ENCODE results near the gene NKD1.

The NKD1 gene

DNA sequence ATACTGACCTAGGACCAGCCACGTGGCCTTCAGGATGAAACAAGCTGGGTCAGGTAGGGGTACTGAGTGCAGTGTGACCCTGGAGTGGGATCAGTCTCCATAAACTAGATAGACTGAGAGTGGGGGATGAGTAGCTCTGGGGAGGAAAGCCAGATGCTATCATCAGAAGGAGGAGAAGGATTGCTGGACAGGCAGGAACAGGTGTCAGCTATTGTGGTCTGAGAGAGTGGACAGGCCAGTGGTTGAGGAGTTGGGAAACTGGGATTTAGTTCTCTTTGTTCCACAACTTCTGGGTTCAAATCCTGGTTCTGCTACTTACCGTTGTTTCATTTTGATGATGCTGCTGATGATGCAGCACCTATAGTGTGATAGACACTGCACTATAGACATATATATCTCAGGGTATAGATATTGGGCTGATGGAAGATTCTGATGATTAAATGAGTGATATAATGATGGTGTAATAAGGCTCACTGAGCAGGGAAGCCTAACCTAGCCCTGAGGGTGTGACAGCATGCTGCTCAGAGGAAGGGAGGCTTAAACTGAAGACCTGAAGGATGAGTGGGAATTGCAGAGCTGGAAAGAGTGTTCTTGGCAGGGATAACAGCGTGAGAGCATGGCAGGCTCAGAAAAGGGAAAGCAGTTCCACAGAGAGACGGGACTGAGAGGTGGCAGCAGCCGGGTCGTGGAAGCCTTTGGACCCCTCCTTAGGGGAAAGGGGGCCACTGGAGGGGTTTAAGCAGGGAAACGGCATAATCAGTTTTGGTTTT is 66.9 kb downstream of the NKD1 start:
- no peak for DNase-seq

DNA sequence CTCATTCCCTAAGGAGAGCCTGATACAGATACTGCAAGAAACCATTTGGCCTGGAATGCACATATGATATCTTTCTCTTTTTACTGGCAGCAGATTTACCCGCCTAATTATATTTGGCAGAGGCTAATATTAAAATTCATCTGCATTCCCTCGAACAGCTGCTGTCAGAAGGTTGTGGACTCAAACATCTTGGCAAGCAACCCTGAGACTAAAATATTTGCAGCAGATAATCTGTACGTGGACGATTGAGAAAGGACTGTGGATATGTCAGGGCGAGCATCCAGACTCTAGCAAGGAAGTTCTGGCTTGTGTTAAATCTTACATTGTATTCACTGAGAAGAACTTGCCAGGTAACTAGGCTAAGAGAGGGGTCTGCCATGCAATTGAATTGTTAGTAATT is 67.7 kb downstream of the NKD1 start:
- DNase-seq, result no peak

DNA sequence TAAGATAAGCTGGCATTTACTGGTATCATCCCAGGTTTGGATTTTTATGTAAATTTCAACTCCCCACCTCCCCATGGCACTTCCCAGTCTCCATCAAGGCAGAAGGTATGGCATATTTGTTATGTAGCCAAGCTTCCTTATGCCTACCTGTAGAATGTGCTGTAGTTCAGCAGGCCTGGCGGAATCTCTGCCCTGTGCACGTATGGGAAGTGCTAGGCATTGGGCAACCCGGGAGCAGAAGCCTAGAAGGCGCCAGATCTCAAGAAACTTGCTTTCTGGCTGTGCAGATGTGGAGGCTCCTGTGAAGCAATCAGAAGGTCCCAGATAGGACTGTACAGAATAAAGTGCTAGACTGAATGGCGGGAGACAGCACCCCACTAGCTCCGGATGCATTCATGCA is 68.2 kb downstream of the NKD1 start:
- no peak for DNase-seq

DNA sequence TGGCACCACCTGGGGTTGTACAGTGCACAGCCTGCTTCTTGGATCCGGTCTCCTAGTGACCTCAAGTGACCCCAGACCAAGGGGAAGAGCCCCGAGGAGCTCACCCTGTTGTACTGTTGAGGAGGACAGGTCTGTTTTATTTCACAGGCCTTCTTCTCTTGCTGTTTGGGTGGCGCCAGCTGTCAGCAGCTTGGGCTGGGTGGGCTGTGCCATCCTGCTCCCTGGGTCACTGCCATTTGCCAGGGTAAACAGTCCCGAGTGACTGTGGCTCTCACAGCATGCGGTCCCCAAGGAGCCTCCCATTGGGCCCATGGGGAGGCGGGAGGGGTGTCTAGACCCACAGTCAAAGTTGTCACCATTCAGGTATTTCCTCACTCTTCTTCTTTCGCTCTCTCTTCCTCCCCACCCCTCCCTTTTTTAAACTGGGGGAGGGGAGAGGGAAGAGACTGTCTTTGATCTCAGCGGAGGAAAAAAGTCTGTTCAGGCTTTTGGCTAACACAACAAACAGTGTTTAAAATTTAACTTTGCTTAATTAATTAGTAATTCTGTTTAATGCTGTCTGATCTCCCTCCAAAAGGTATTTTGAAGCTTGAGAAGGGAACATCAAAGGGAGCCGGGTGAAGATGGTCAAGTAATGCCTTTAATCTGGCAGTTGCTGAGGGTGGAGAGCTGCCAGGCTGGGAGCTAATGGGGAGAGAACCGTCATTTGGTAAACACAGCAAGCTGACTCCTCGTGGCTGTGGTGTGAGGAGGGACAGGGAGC is 68.9 kb downstream of the NKD1 start:
- no peak for DNase-seq

DNA sequence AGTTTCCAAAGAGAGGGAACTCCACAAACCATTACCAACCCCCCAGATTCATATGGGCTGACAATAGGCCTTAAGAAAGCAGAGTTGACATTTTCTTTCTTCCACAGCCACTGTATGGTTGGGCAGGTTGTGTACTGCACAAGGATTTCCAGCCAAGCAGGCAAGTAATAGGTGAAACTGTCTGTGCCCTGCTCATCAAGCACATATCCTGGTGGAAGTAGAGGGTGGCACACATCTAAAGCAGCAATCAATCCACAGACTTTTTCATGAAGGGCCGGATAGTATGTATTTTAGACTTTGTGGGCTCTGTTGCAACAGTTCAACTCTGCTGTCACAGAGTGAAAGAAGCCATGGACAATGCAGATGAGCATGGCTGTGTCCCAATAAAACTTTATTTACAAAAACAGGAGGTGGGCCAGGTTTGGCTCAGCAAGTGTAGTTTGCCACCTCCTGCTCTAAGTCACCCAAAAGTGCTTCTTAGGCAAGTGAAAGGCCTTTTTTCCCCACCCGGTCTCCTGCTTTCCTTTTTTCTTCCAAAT is 69.5 kb downstream of the NKD1 start:
- DNase-seq, result no peak

DNA sequence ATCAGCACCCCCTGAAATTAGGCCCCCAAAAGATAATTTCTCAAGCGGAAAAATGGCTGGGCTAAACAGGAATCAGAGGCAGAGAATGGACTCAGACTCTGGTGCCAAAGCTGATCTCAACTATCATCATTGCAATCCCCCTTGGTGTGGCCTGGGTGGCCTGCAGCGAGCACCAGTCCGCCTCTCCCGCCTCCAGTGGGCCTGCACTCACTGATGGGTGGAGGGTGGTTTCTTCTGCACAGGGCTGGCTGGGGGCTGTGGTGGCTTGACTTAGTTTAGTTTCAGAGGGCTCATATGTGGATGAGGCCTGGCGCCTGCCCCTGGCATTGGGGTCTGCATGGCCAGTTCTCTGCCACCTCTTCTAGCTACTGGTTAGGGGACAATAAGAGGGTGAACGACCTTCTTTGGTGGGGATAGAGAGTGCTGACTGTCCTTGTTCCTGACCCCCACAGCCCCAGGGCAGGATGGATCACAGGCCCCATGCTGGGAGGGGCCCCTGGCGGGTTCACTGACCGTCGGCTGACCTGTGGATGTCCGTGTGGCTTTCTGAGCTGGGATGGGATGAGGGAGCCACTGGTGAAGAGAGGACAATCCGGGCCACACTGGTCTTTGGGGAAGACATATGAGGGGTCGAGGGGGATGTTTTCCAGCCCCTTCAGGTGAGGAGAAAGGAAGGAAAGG is 70.2 kb downstream of the NKD1 start:
- DNase-seq, result no peak

DNA sequence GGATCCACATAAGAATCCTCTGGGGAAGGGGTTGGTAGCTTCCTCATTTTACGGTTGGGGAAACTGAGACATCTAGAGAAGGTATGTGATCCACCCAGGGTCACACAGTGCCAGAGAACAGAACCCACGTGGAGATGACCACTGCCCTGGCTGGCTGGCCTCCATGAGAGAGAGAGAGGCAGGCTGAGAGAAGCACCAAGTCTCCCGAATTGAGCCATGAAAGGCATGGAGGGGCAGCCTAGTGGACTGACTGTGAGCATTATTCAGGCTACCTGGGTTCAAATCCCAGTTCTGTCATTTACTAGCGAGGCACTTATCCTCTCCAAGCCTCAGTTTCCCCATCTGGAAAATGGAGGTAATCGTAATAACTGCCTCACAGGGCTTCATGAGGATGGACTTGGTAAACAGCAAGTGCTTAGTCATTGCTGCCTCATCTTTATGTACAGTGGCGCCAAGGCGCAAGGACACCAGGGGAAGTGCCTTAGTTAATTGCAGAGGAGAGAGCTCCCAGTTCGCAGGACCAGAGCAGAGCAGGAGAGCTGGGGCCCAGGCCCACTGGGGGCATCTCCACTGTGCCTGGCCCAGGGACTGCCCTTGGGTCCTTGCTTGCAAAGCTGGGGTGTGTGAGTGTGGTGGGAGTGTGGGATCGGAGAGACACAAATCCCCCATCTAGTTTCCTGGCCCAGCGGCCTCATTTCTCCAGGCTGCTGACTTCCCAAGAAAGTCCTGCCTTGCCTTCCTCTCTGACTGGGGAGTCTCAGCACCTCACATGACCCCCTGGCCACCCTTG is 71.7 kb downstream of the NKD1 start:
- DNase-seq, result no peak

DNA sequence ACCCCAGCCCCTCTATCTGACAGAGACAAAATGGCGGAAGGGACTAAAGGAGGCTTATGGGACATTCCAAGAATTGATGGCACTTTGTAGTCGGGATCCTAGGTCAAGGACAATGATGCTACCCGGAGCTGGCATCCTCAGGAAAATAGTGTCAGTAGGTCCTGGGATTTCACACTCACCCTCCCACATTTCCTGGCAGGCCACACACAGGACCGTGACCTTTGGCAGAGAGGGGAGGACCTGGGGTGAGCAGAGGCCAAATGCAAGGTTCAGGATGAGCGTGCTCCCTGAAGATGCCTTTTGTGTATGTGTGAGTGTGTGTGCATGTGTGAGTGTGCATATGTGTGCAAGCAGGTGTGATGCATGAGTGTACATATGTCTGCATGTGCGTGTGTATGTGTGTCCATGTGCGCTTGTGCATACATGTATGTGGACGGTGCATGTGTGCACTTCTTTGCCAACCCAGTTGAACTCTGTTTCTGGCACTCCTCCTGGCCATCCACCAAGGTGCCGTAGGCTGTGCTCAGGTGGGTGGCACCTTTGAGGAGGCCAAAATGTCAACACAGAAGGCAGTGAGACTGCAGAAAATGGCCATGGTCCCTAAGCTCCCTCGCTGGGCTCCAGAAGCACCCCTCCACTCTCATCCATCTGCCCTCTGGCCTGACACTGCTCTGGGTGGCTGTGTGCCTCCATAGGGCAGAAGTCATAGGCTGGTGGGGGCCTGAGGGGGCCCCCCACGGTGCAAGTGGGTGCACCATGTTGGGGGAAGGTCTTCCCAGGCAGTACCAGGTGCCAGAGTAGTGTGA is 72.7 kb downstream of the NKD1 start:
- no peak for DNase-seq

DNA sequence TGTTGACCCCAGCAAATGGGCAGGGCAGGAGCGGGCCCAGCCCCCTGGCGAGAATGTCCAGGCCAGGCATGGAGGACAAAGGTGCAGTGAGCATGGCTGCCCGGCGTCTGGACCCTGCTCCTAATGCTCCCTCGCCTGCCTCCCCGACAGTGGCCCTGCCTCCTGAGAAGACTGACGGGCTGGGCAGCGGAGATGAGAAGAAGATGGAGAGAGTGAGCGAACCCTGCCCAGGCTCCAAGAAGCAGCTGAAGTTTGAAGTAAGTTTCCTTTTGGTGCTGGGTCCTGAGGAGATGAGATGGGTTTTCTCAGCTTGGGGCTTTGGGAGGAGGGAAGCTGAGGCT is 73.2 kb downstream of the NKD1 start:
- DNase-seq, result no peak

DNA sequence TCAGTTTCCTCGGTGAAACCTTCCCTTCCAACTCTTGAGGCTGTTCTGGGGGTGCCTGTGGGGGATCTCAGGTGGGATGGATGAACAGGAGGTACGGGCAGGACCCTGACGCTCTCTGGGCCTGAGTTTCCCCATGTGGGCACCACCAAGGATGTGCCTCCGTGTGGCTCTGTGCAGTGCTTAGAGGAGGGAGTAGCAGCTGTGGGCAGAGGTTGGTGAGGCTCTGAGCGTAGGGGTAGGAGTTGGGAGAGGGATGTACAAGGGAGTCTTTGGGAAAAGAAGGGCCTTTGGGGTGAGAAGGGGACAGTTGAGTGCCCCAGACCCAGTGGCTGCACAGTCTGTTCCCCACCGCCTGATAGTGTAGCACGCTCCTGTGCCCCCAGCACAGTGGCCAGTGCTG is 73.8 kb downstream of the NKD1 start:
- no peak for DNase-seq

DNA sequence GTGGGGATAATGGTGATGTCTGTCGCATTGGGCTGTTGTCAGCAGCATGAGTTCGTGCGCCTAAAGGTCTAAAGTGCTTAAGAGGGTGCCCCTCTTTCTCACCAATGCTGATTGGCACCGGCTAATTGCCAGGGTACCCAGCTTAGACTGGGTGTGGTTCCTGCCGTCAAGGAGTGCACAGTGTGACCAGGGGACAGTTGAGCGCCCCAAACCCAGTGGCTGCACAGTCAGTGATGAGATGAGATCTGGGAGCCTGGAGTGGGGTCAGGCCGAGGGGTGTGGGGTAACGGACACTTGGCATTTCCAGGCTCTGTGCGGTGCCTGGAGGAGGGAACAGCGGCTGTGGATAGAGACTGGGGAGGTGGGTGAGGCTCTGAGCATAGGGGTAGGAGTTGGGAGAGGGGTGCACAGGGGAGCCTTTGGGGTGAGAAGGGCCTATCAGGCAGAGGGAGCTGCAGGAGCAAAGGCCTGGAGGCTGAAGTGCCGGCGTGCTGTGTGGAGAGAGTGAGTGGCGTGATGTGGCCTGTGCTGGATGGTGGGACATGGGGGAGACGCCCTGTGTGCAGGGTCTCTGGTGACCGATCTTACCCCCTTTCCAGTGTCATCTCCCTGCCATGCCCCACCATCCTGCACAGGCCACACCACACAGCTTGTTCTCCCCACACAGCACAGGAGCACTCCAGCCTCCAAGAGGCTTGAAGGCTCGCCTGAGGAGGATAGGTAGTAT is 74.6 kb downstream of the NKD1 start:
- DNase-seq, result no peak

DNA sequence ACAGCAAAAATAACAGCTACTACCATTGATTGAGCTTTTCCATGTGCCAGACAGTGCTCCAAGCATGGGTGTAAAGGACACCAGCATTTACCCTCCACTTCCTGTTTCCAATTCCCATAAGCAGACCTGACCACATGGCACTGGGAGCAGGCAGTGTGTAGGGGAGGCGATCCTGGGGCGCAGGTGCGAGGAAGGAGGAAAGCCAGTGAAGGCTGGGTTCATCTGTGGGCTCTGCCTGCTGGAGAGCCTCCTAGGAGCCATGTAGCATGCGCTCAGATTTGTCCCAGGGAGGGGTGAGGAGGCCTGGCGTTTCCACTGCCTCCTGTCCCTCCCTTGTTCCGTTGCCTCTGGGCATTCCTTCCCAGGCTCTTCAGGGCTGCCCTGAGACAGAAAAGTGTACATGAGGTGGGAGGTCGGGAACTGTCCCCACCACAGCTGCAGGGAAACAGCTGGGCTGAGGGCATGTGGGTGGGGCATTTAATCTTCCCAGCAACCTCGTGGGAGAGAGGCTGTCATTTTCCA is 76.3 kb downstream of the NKD1 start:
- no peak for DNase-seq

DNA sequence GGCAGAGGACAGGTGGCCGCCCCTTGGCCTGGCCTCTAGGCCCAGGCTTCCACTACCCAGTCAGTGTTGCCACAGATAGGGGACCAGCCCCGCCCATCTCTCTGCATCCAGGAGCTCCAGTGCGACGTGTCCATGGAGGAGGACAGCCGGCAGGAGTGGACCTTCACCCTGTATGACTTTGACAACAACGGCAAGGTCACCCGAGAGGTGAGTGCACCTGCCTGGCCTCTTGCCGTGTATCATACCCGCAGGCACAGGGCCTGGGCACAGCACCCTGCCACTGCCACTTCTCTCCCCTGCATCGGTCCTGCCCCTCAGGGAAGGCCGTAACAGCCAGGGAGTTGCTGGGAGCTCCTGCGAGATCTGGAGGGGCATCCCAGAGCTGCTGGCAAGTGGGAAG is 77.2 kb downstream of the NKD1 start:
- no peak for DNase-seq

DNA sequence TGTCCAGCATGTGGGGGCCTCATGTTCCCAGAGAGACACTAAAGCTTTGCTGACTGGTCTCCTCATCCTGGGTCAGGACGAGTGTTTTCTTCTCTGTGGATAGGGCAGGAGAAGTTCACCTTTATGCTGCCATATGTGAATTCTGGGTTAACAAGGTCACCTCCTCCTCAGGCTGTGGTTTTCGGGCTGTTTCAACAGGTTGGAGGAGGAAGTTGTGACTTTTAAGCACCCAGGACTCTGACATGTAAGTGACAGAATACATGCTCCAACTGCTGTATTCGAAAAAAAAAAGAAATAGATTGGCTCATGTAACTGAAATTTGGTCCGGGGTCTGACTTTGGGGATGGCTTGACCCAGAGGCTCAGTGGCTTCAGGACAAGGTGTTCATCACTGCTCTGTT is 78.7 kb downstream of the NKD1 start:
- no peak for DNase-seq

DNA sequence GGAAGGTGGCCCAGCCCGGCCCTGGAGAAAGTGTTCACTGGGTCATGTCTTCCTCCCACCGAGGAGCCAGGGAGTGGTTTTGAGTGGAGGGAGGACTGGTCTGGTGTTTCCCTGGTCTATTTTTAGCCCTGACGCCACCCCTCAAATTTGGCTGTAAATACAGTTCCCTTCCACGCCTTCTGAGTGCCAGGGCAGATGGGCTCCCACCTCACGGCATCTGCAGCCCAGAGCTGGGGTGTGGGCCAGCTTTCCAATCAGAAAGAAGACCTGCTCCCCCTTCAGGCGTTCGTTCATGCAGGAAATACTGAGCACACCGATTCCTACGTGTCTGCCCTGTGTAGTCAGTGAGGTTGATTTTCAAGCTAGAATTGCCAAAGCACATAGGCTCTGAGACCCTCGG is 79.2 kb downstream of the NKD1 start:
- DNase-seq, result peak; percentile 15

DNA sequence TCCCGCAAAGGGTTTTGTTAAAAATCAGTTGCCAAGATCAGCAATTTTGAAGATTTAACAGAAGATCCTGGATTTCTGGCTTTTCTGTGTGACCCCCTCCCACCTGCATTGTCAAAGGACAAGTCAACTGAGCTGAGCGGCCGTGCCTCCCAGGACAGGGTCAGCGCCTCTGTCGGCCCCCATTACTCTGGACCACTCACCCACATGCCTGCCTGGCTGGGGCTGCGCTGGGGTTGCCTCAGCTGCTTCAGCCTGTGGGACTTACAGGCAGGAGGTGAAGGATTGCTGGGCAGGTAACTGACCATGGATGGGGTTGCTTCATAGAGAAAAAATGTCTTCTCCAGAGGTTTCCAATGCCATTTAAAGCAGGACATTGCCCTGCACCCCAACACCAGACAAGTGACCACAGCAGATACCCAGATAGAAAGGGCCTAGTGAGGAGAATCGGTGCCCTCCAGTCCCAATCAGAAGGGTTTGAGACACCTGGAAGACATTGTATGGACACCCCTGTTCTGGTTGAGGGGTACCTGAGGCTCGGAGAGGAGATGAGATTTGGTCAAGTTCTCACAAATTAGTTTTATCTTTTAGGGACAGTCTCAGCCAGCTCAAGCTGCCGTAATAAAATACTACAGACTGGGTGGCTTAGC is 80.1 kb downstream of the NKD1 start:
- DNase-seq, result no peak

DNA sequence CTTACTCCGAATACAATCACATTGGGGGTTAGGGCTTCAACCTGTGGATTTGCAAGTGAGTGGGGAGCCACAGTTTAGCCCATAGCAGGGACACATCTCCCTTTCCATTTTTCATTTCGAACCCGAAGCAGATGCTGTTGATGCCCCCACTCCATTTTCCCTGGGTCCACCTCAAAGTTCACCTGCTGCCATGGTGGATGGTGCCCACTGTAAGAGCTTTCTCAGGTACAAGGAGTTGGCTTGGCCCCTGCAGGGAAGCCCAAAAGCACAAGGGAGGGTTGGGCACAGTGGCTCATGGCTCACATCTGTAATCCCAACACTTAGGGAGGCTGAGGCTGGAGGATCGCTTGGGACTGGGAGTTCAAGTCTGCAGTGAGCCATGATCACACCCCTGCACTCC is 81.1 kb downstream of the NKD1 start:
- DNase-seq, result no peak

DNA sequence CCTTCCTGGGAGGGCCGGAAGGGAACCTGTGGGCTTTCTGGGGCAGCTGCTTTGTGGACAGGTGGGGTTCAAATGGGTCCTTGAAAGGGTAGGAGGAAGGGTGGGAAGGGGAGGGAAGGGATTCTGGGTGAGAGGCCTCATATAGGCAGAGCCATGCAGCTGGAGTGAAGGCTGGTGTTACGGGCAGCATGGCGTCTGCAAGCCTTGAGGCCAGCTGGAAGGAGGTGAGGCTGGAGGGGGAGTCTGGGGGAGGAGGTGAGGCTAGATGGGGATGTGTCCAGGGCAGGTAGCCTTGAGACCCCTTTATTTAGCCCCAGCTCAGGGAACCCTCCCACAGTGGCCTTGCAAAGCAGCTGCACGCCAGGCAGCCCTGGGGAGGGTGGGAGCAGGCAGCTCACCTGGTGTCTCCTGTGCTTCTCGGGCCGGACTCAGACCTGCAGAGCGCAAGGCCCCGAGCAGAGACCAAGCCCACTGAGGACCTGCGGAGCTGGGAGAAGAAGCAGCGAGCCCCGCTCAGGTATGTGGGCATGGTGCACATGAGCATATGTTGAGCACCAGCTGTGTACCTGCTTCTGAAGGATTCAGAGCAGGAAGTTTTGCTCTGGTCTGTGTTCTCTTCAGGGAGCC is 82.3 kb downstream of the NKD1 start:
- DNase-seq, result no peak

DNA sequence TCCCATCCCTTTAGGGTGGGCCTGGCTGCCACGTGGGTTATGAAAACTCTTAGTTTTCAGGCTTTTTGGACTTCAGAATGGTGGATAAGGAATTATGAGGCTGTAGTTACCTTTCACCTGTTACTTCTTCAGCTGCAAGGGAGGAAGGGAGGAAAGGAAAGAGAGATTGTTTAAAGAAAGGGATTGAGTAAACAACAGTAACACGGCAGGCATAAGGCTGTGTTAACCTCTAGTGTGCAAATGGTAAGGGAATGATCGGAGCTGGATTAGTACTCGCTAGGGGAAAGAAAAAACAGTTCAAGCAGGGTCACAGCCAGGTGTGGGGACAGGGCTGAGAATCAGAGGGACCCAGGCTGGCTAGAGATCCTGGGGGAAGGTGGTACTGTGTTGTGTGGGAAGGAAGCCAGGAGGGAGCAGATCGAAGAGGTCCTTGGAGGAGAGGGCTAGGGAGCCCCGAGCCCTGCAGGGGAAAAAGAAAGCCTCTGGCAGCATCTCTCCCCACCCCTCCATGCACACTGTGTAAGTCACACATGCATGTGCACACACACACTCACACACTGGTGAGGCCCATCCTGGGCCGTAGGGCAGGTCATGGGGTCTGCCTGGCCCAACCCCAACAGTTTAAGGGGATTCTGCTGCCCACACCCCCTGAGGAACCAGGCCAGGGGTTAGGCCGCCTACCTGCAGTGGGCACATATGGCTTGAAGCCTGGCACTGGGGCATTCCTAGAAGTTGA is 83.2 kb downstream of the NKD1 start:
- DNase-seq, result no peak
